ENCODE measurements around the gene ITGB7. TPM values are rescaled to one million over a fixed set of nuclear protein-coding genes. Genes with fewer than 3 reads are reported as not detected.
A peak's percentile ranks its signal among the peaks of the same experiment; 100 is the strongest.

ITGB7 gene
- total RNA-seq, 1 donor from 2014 or later, result not detected

DNA sequence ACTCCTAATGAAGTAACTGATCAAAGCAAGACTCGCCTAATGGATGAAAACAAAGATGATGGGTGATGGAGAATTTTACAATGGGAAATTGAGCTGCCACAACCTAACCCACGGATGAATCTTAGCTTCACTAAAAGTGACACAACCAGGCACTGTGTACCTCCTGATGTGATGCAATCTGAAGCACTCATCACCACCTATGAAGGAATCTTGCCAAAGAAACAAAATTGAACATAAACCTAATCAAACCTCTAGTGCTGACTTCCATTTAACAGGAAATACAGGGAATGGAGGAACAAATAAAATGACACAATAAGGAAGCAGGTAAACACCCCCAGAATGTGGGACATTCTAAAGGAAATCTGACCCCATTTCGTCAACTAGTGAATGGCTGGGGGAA, 38.2 kb upstream of the ITGB7 start:
- no peak overlapping the region for H3K4me2 ChIP-seq
- H3K9ac ChIP-seq, result no peak overlapping the region
- H3K27ac ChIP-seq, result no peak overlapping the region
- no peak overlapping the region for H3K4me3 ChIP-seq
- peaks cover 28% of the 10 kb centered on the region for H3K4me1 ChIP-seq
- peaks cover 33% of the 10 kb centered on the region for H3K4me1 Mint-ChIP-seq
- no peak overlapping the region for H3K27ac Mint-ChIP-seq
- no peaks in the 10 kb centered on the region for H3K79me2 ChIP-seq (ENCODE audit: low read depth)
- no peaks in the 10 kb centered on the region for H3K9me3 Mint-ChIP-seq
- H3F3A ChIP-seq (ENCODE audit: low read depth), result peaks cover 37% of the 10 kb centered on the region
- H3K9me3 ChIP-seq (ENCODE audit: low read depth), result no peaks in the 10 kb centered on the region
- H3K36me3 ChIP-seq, result no peaks in the 10 kb centered on the region
- H3K36me3 Mint-ChIP-seq, result no peaks in the 10 kb centered on the region
- H3K27me3 ChIP-seq, result no peaks in the 10 kb centered on the region
- TF ChIP-seq EZH2 (IDR thresholded peaks at IDR 0.05) (no peak), EZH2phosphoT487 (IDR thresholded peaks at IDR 0.05) (no peak)
- TF ChIP-seq, protein P1, sequence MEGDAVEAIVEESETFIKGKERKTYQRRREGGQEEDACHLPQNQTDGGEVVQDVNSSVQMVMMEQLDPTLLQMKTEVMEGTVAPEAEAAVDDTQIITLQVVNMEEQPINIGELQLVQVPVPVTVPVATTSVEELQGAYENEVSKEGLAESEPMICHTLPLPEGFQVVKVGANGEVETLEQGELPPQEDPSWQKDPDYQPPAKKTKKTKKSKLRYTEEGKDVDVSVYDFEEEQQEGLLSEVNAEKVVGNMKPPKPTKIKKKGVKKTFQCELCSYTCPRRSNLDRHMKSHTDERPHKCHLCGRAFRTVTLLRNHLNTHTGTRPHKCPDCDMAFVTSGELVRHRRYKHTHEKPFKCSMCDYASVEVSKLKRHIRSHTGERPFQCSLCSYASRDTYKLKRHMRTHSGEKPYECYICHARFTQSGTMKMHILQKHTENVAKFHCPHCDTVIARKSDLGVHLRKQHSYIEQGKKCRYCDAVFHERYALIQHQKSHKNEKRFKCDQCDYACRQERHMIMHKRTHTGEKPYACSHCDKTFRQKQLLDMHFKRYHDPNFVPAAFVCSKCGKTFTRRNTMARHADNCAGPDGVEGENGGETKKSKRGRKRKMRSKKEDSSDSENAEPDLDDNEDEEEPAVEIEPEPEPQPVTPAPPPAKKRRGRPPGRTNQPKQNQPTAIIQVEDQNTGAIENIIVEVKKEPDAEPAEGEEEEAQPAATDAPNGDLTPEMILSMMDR (IDR thresholded peaks at IDR 0.05), result no peak
- no peak overlapping the region for H3K4me3 Mint-ChIP-seq
- H4K20me1 ChIP-seq (ENCODE audit: low read depth), result no peaks in the 10 kb centered on the region
- H2AFZ ChIP-seq (replicated peaks), result no peak overlapping the region
- DNase-seq (ENCODE audit: low spot score), result no peak
- peaks cover 11% of the 10 kb centered on the region for H3K27me3 Mint-ChIP-seq (ENCODE audit: insufficient read depth, low read depth)

DNA sequence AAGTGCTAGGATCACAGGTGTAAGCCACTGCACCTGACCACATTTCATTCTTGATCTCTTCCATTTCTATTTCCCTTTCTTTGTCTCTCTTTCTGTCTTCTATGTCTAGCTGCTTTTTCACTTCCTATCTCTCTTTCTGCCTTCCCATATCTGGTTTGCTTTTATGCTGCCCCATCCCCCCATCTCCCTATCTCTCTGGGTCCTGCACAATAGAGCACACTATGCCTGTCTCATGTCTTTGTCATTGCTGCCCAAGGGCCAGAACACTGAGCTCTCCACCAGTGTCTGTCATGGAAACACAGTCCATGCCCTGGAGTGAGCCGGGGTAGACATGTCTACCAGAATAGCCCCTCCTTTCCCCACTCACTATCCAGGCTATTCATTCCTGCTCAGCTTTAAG, 37.3 kb upstream of the ITGB7 start:
- H3K9ac ChIP-seq, result no peak overlapping the region
- H3K4me2 ChIP-seq, result peak overlapping the region; percentile 55
- no peaks in the 10 kb centered on the region for H4K20me1 ChIP-seq (ENCODE audit: low read depth)
- Mint-ChIP-seq H3K36me3 (no peaks in the 10 kb centered on the region), H3K4me1 (peaks cover 33% of the 10 kb centered on the region), H3K27ac (peak overlapping the region; percentile 15), H3K4me3 (no peak overlapping the region), H3K27me3 (ENCODE audit: insufficient read depth, low read depth) (peaks cover 11% of the 10 kb centered on the region), H3K9me3 (no peaks in the 10 kb centered on the region)
- peak overlapping the region; percentile 50 for H2AFZ ChIP-seq (replicated peaks)
- no peak overlapping the region for H3K27ac ChIP-seq
- H3K36me3 ChIP-seq, result no peaks in the 10 kb centered on the region
- H3F3A ChIP-seq (ENCODE audit: low read depth), result peaks cover 41% of the 10 kb centered on the region
- H3K79me2 ChIP-seq (ENCODE audit: low read depth), result no peaks in the 10 kb centered on the region
- no peak for DNase-seq (ENCODE audit: low spot score)
- peaks cover 28% of the 10 kb centered on the region for H3K4me1 ChIP-seq
- H3K27me3 ChIP-seq, result no peaks in the 10 kb centered on the region
- H3K4me3 ChIP-seq, result no peak overlapping the region
- no peak for TF ChIP-seq EZH2 (IDR thresholded peaks at IDR 0.05)
- no peak for TF ChIP-seq EZH2phosphoT487 (IDR thresholded peaks at IDR 0.05)
- TF ChIP-seq, protein P1 (IDR thresholded peaks at IDR 0.05), result no peak
- no peaks in the 10 kb centered on the region for H3K9me3 ChIP-seq (ENCODE audit: low read depth)

DNA sequence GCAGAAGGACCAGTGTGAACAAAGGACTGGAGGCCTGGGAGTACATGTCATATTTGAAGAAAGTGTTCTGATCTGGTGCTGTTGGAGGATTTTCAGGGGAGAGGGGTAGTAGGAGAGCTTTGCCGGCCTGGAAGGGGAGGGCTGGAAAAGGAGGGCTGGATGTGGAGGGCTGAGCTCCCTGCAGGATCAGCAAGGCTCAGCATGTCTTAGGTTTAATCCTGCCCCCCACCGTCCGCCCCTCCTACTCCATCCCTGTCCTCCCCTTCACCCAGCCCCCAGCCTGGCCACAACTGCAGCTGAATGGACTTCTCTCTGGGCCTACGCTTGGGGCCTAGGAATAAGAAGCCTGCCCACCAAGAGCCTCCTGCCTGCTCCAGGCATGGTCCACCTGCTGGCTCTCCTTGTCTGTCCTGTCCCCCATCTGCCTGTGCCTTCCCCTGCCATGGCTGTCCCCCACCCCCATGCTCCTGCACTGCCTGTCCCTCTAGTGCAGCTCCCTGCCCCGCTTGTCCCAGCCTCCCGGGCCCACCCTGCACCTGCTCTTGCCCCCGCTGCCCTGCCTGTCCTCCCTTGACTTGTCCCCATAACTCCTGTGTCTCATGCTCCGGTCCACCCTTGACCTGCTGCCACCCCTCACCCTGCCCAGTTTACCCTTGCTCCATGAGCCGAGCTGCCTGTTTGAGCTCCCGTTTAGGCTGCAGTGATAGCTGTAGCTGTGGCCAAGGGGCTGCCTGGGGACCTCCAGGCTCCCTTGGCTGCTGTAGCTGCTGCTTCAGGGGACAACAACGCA, 34.8 kb upstream of the ITGB7 start:
- peak; percentile 74 for DNase-seq (ENCODE audit: low spot score)
- H3K4me2 ChIP-seq, result peak overlapping the region; percentile 59

More for the DNA sequence above, 34.8 kb upstream of the ITGB7 start:
- H3K4me1 ChIP-seq, result peaks cover 28% of the 10 kb centered on the region
- Mint-ChIP-seq H3K36me3 (no peaks in the 10 kb centered on the region), H3K9me3 (no peaks in the 10 kb centered on the region), H3K4me1 (peaks cover 36% of the 10 kb centered on the region), H3K27ac (peak overlapping the region; percentile 86), H3K4me3 (no peak overlapping the region), H3K27me3 (ENCODE audit: insufficient read depth, low read depth) (peaks cover 11% of the 10 kb centered on the region)
- no peaks in the 10 kb centered on the region for H3K27me3 ChIP-seq
- no peak overlapping the region for H3K4me3 ChIP-seq
- H3K36me3 ChIP-seq, result no peaks in the 10 kb centered on the region
- H3K79me2 ChIP-seq (ENCODE audit: low read depth), result no peaks in the 10 kb centered on the region
- peak overlapping the region; percentile 57 for H2AFZ ChIP-seq (replicated peaks)
- H4K20me1 ChIP-seq (ENCODE audit: low read depth), result no peaks in the 10 kb centered on the region
- peaks cover 41% of the 10 kb centered on the region for H3F3A ChIP-seq (ENCODE audit: low read depth)
- TF ChIP-seq EZH2phosphoT487 (IDR thresholded peaks at IDR 0.05) (no peak), EZH2 (IDR thresholded peaks at IDR 0.05) (no peak)
- TF ChIP-seq, protein P1 (IDR thresholded peaks at IDR 0.05), result no peak
- no peak overlapping the region for H3K9ac ChIP-seq
- peak overlapping the region; percentile 70 for H3K27ac ChIP-seq
- no peaks in the 10 kb centered on the region for H3K9me3 ChIP-seq (ENCODE audit: low read depth)
